ENCODE measurements around the gene MBP.

MBP gene

GRCh38 chr18:77132369-77133050, at the start of gene MBP:
TSS of gene MBP (minus strand) at chr18:77132783. CDS start at chr18:77105261, 27,522 bp downstream.
- peak; percentile 38 for DNase-seq (ENCODE audit: low spot score)

GRCh38 chr18:77181950-77182707, 49.5 kb upstream of the MBP start:
- DNase-seq (ENCODE audit: low spot score), result no peak

- DNase-seq (ENCODE audit: low spot score), result no peak
Observed at GRCh38 chr18:77178559-77178958, 46.0 kb upstream of the MBP start.

- DNase-seq (ENCODE audit: low spot score), result no peak
Observed at GRCh38 chr18:77177009-77177408, 44.4 kb upstream of the MBP start.

- DNase-seq (ENCODE audit: low spot score), result no peak
Observed at GRCh38 chr18:77173275-77174030, 40.9 kb upstream of the MBP start.

GRCh38 chr18:77170890-77171410, 38.4 kb upstream of the MBP start:
- no peak for DNase-seq (ENCODE audit: low spot score)

- DNase-seq (ENCODE audit: low spot score), result no peak
Observed at GRCh38 chr18:77168811-77169311, 36.3 kb upstream of the MBP start.

- DNase-seq (ENCODE audit: low spot score), result no peak
Observed at GRCh38 chr18:77167251-77167650, 34.7 kb upstream of the MBP start.

GRCh38 chr18:77166523-77166922, 33.9 kb upstream of the MBP start:
- no peak for DNase-seq (ENCODE audit: low spot score)

GRCh38 chr18:77165503-77166188, 33.1 kb upstream of the MBP start:
- peak; percentile 27 for DNase-seq (ENCODE audit: low spot score)

GRCh38 chr18:77164763-77165485, 32.3 kb upstream of the MBP start:
- no peak for DNase-seq (ENCODE audit: low spot score)

GRCh38 chr18:77164026-77164425, 31.4 kb upstream of the MBP start:
- DNase-seq (ENCODE audit: low spot score), result no peak

- DNase-seq (ENCODE audit: low spot score), result no peak
Observed at GRCh38 chr18:77162580-77162979, 30.0 kb upstream of the MBP start.

- no peak for DNase-seq (ENCODE audit: low spot score)
Observed at GRCh38 chr18:77161961-77162360, 29.4 kb upstream of the MBP start.

- DNase-seq (ENCODE audit: low spot score), result no peak
Observed at GRCh38 chr18:77161383-77161782, 28.8 kb upstream of the MBP start.

GRCh38 chr18:77160515-77160914, 27.9 kb upstream of the MBP start:
- no peak for DNase-seq (ENCODE audit: low spot score)

GRCh38 chr18:77157312-77157711, 24.7 kb upstream of the MBP start:
- no peak for DNase-seq (ENCODE audit: low spot score)

- DNase-seq (ENCODE audit: low spot score), result no peak
Observed at GRCh38 chr18:77155031-77155430, 22.4 kb upstream of the MBP start.

- no peak for DNase-seq (ENCODE audit: low spot score)
Observed at GRCh38 chr18:77153404-77153803, 20.8 kb upstream of the MBP start.

GRCh38 chr18:77151772-77152520, 19.4 kb upstream of the MBP start:
- DNase-seq (ENCODE audit: low spot score), result no peak
